Raji (cell line): Measurements from ENCODE around the gene CEP162.

Experiments used
- POLR2A ChIP-seq: IDR thresholded peaks from 2 replicates; pipeline ENCODE4 v1.6.1; 2011; ENCODE audit warnings: low read depth, low read length, control low read depth; ENCODE audit not compliant: insufficient read depth

The CEP162 gene

DNA sequence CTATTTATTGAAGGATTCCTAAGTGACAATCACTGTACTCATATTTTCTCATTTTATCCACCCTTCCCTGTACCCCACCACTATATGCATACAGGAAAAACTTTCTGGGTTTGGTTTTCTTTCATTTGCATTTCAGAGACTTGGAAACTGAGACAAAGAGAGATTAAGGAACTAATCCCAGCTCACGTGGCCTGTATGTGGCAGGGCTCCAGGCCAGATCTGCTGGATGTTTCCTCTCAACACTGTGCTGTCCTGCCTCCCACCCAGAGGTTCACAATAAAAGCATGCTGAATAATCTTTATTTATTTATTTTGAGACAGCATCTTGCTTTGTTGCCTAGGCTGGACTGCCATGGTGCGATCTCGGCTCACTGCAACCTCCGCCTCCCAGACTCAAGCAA lies 50.2 kb downstream of the CEP162 start:
- no peak for TF ChIP-seq POLR2A

DNA sequence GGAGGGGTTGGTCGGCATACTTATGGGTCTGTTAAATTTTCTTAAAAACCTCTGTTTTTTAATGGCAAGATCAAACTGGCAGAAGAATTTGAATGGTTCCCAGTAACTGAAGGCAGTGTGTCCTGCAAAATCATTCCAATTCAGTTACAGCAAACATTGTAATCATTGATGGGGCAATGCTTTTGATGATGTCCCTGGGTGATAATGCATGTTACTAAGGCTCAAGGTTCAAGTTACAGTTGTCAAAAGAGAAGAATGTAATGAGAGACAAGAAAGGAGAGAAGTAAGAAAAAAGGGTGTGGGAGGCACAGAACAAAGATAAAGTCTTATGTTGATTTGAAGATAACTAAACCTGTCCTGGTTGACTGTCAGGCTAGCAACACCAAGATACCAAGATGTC lies 54.9 kb downstream of the CEP162 start:
- no peak for TF ChIP-seq POLR2A

DNA sequence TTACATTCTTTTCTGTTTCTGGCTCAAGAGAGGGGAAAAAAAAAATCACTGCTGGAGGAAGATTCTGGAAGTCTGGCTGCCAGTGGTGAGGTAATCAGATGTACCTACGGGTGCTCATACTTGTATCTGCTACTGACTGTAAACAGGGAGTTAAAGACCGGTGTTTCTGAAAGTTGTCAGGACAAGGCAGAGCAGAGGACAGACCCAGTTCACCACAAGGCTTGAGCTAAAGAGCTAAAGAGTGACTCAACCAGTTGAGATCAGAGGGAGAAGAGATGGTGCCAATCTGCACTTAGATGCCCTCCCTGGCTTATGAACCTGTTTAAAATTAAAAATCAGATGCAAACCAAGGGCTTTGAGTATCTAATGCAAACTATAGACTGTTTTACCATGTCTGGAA lies 55.4 kb downstream of the CEP162 start:
- TF ChIP-seq POLR2A, result no peak

DNA sequence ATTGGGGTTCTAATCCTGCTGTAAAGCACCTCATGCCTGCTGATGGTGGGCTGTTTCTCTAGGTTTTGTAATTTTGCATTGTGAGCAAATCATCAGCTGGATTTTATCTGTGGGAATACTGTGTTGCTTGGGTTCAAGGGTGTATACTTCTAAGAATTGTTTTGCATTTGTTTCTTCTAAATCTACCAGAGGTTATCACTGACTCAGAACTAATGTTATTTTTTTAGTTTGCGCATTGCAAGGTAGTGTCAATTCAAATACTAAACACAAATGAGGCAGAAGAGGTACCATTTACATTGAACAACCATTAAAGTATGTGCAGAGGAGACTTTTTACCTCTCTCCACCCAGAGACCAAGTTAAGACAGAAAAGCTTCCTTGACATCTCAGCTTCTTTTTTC lies 60.0 kb downstream of the CEP162 start:
- TF ChIP-seq POLR2A, result no peak

DNA sequence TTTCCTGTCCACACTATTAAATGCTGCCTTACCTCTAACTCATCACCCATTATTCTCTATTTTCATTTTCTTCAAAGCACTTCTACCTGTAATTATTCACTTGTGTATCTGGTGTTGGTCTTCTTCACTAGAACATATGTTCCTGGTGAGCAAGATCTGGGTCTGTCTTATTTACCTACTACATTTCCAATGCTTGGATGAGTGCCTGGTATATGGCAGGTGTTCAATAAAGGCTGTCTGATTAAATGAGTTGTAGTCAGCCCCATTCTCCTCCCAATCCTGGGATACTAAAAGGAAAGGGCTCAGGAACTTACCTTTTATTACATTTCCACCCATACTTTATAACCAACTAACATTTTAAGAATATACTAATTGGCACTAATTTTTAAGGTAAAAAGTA lies 61.0 kb downstream of the CEP162 start:
- TF ChIP-seq POLR2A, result no peak

DNA sequence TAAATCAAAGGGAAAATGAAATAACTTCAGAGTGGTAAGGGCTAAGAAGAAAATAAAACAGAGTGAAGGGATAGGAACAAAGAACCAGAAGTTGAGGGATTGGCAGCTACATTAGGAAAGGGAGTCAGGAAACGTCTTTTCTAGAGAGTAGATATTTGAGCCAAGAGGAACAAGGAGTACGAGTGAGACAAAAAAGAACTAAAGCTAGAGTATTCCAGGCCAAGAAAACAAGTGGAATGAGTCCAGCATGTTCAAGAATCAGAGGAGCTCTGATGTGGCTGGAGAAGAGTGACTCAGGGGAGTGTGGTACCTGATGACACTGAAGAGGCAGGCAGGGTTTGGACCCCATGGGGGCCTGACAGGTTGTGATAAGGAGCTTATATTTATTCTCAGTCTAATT lies 66.3 kb downstream of the CEP162 start:
- TF ChIP-seq POLR2A, result no peak

DNA sequence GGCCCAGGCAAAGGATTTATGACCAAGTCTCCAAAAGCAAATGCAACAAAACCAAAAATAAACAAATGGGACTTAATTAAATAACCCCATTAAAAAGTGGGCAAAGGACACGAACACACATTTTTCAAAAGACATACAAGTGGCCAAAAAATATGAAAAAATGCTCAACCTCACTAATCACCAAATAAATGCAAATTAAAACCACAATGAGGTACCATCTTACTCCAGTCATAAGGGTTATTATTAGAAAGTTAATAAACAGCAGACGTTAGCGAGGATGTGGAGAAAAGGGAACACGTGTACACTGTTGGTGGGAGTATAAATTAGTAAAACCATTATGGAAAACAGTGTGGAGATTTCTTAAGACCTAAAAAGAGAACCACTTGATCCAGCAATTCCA lies 71.1 kb downstream of the CEP162 start:
- no peak for TF ChIP-seq POLR2A

DNA sequence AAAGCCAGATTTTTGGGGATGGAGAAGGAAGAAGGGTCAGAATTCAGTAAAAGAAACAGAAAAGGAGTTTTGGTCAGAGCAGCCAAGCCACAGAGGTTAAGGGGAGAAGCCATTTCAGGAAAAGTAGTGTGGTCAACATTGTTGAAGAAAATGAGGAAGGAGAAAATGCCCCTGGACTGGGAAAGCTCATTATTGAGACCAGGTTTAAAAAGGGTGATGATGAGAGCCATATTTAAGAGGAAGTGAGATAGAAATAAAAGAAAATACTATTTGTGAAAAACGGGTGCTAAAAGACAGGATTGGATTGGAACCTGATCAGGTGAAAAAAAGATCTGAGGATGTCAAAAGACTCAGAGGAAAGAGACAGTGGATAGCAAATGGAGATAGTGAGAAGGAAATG lies 75.8 kb downstream of the CEP162 start:
- TF ChIP-seq POLR2A, result no peak

DNA sequence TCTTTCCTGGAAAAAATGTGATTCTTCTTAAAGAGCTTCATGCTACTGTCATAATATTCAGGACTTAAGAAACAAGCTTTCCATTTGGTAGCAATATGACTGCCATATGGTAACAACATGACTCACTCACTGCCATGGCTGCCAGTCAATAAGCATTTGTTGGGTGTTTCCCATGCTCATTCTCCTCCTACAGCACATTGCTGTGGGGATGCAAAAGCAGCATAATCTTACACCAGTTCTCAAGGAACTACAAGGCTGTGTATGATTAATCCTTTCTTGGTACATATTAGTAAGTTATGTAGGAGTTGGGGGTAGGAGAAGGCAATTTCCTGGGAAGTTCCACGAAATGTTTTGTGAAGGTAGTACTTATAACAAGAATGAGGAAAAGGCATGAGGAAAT lies 76.7 kb downstream of the CEP162 start:
- no peak for TF ChIP-seq POLR2A

DNA sequence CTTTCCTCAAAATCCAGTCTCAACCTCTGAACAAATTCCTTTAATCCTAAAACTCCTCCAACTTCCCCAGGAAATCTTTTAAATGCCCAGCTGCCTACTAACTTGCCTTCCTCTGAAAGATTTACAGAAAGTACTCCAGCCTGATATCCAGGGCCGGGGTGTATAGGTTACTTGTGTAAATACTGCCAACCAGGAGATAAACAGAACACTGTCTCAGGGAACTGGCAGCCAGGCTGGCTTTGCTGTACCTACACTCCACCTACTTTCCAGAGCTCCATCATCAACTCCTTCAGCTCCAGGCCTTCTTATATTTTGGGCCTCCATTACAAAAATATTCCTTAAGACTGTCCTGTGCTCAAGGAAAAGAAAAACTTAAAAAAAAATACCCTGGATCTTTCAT lies 85.9 kb downstream of the CEP162 start:
- TF ChIP-seq POLR2A, result no peak

DNA sequence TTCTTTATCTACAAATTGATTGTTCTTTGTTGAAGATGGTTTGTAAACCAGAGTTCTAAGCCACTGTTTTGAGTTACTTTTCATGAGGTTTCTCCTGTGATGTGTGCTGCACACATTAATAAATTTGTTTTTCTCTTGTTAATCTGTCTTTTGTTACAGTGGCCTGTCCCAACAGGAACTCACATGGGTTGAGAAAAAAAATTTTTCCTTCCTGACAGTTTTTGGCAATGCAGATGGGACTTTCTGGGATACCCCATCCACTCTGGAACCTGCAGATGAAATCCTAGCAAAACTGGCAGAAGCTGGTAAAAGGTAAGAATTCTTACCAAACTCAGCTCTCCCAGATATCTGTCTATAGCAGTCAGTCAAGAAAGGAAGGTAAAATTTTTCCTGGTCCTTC lies 88.1 kb downstream of the CEP162 start:
- no peak for TF ChIP-seq POLR2A

DNA sequence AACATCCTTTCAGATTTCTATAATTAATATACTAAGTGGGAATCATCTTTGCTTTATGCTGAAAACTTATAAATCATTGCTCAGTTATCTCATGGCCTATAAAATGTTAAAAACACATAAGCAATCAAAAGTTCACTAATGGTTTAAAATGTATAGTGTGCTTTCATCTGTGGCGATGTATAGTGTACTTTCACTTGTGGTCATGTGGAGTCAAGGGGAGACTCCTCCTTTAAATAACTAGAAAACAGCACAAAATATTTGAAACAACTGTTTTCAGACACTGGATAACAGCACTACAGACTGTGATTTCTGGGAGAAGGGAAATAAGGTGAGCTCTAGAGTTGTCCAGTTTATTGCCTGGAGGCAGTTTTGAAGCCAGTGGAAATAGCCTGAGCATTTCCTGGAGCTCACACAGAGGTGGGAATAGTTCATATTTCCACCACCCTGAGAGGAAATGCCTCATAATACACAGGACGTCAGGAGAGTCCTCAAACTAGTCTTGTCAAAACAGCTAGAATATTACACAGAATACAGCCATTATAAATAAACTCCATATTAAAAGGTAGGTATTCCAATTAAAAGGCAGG lies 89.4 kb downstream of the CEP162 start:
- no peak for TF ChIP-seq POLR2A

DNA sequence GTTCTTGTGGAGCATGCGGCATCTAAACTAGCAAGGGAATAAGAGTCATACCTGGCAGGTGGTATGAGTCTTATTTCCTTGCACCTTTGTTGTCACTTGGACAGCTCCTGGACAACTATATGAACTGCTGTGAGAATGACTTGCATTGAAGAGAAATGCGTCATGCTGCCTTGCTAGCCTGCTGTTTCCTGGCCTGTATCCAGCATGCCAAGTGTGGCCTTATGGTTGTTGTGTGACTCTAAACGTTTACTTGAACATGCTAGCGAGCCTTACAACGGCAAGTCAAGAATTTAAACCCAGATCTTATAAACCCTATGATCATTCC lies 90.4 kb downstream of the CEP162 start:
- no peak for TF ChIP-seq POLR2A

DNA sequence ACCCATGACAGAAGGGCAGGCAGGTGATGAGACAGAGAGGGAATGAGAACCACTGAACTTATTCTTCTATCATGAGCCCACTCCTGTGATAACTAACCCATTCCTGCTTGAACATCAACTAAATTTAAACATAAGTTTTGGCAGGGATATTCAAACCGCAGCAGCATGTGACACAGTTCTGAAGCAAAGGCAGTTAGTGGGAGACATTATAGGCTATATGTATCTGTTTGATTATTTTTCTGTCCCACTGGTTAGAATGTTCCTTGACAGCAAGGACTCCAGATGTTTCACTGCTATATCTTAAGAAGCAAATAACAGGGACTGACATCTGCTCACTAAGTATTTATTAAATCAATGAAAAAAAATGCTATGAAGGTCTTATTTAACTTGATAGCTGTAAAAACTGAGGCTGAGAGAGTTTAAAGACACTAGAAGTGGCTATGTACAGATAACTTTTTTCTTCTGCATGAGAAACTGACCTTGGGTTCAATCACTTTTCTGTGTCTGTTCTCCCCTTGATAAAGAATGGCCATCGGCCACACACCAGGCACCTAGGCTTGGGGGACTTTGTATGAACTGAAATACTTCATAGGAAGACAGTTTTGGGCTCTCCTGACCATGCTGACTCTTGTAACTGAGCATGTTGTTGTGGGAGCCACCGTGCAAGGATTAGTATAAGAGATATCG lies 90.9 kb downstream of the CEP162 start:
- TF ChIP-seq POLR2A, result no peak

DNA sequence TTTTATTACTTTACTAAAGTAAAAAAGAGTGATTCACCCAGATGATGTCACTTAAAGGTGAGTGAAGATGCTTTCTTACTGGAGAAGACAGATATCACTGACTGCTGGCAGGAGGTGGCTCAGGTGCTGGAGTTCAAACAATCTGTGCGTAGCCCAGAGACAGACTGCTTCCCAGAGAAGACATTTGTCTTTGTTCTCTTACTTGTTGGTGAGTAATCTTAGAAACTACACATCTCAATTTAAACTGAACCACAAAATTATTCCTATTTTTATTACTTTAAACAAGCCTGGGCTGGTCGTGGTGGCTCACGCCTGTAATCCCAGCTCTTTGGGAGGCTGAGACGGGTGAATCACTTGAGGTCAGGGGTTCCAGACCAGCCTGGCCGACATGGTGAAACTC lies 92.2 kb downstream of the CEP162 start:
- TF ChIP-seq POLR2A, result no peak

DNA sequence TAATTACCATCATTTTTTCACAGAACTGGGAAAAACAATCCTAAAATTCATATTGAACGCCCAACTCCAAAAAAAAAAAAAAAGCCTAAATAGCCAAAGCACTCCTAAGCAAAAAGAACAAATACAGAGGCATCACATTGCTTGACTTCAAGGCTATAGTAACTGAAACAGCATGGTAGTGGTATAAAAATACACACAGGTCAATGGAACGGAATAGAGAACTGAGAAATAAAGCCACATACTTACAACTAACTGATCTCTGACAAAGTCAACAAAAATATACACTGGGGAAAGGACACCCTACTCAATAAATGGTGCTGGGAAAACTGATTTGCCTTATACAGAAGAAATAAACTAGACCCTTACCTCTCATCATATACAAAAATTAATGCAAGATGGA lies 104.3 kb downstream of the CEP162 start:
- no peak for TF ChIP-seq POLR2A

DNA sequence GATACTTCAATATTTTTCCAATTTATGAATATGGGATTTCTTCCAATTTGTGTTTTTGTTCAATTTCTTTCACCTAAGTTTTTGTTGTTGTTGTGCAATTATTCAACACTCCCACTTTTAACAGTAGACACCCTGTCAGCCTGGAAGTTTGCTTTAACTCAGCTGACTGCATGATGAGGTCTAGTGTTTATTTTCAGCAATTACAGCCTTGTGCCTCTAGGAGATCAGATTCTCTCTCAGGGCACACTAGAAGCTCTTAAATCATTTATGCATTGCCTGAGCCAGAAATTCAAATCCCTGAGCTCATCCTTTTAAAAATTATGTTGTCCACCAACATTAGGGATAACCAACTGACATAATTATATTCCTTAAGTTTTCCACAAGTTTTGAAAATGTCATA lies 108.2 kb downstream of the CEP162 start:
- no peak for TF ChIP-seq POLR2A
